GM19455 (cell line): ENCODE results near the gene DLGAP1.

Source experiments
- ATAC-seq: cut with Tn5 transposase; IDR thresholded peaks from one replicate; pipeline ENCODE4 v1.9.1; 2021; ENCODE audit not compliant: unreplicated experiment

DLGAP1 gene

GRCh38 chr18:3649633-3650426, 805.3 kb downstream of the DLGAP1 start:
- ATAC-seq: no peak

GRCh38 chr18:3649135-3649632, 805.9 kb downstream of the DLGAP1 start:
- no peak for ATAC-seq

DNA sequence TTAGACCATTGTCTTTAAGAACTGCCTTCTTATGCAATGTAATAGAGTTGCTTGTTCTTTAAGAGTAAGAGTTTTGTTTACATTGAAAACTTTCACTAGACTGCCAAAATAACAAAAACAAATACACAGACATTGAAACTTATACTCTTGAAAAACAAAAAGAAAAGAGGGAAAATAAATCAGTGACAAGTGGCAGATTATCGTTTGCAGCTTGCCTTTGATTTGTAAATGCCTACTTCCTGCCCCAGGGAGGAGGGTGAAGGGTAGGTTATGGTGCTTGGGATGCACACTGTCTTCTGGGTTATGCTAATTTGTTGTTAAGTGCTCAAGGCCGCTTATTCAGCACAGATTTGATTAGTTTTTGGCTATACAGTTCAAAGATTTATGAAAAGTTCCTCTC, 806.5 kb downstream of the DLGAP1 start:
- no peak for ATAC-seq

DNA sequence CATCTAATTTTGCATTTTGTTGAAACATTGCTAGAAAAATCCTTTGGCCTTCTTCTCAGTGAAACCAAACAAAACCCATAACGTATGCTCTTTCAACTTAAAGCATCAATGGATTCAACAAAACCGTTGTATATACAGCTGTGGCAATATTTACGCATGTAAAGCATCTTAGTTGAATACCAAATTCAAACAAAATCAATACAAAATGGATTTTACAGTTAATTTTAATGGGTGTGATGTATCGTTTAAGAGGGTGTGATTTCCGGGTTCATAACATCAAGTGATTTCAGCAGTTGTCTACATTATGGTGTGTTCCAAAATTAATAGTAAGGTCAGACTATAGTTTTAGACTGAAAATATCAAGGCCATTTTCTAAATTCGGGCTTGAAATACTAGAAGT, 806.9 kb downstream of the DLGAP1 start:
- no peak for ATAC-seq

DNA sequence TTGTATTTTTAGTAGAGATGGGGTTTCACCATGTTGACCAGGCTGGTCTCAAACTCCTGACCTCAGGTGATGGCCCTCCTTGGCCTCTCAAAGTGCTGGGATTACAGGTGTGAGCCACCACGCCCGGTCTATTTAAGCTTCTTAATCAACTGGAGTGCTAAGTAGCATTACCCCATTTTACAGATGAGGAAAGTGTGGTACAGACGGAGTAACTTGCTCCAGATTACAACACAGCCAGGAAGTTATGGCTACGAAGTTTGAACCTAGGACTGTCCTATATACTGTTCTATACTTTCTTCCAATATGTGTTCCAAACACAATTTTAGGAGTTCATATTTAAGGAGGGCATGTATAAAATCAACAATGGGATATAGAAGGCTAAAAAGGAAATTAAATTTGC, 807.5 kb downstream of the DLGAP1 start:
- no peak for ATAC-seq

- ATAC-seq: no peak
Observed at GRCh38 chr18:3645384-3646156, 809.5 kb downstream of the DLGAP1 start.

- ATAC-seq: no peak
Observed at GRCh38 chr18:3634250-3634939, 820.7 kb downstream of the DLGAP1 start.

DNA sequence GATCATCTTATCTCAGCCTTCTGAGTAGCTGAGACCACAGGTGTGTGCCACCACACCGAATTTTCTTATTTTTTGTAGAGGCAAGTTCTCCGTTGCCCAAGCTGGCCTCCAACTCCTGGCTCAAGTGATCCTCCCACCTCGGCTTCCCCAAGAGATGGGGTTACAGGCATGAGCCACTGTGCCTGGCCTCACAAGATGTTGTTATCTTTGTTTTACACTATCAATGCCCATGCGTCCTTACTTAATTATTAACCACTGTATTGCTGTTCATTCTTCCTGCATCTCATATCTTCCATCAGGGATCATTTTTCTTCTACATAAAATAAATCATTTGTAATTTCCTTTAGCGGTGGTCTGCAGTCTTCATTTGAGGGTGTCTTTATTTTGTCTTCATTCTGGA, 823.2 kb downstream of the DLGAP1 start:
- no peak for ATAC-seq

DNA sequence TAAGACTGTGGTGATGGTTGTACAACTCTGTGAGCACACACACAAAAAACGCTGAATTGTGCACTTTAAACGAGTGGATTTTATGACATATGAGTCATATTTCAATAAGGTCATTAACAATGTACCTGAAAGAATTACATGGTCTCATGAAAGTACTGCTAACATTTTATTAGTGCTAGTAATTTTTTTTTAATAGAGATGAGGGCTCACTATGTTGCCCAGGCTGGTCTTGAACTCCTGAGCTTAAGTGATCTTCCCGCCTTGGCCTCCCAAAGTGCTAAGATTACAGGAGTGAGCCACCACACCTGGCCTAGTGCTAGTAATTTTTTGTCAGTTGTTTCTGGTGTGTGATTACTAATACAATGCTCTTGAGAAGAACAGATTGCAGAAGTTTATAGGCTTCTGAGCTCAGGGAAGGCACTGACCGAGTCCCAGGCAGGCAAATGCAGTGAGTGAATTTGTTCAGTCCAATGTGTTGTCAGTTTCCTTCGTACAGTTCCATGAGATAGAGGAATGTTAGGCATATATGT, 828.1 kb downstream of the DLGAP1 start:
- ATAC-seq: no peak

- no peak for ATAC-seq
Observed at GRCh38 chr18:3625742-3626091, 829.4 kb downstream of the DLGAP1 start.

GRCh38 chr18:3624935-3625741, 830.0 kb downstream of the DLGAP1 start:
- no peak for ATAC-seq

GRCh38 chr18:3624546-3624934, 830.6 kb downstream of the DLGAP1 start:
- ATAC-seq: no peak

DNA sequence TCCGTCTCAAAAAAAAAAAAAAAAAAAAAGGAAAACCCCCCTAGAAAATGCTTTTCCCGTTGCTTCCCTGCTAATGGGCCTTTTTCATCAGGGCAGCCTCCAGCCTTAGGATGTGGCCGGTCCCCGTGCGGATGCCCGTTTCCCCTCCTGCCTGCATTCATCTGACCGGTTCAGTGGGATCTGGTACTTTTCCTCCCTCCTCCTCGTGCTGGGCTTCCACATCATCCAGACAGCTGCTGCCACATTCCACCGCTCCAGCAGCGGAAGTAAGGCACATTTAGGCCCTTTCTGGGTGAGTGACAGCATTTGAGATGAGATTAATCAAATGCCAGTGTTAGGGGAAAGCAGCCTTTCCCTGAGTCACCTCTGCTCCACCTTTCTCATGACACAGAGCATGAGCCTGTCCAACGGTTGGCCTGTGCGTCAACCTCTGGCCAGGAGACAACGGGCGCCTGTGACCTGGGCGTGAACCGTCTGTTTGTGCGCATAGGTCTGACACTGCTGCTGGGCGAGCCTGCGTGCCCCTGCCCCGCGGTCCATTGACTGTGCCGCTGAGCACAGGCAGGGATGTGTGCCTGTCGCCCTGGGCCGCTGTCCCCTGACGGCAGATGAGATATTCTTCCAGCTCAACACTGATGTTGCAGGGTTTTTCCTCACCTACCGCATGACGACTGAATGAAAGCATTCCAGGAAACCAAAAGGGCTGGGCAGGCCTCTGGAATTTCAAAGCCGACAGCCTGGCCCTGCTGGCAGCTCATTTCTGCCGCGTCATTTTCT, 831.1 kb downstream of the DLGAP1 start:
- no peak for ATAC-seq

DNA sequence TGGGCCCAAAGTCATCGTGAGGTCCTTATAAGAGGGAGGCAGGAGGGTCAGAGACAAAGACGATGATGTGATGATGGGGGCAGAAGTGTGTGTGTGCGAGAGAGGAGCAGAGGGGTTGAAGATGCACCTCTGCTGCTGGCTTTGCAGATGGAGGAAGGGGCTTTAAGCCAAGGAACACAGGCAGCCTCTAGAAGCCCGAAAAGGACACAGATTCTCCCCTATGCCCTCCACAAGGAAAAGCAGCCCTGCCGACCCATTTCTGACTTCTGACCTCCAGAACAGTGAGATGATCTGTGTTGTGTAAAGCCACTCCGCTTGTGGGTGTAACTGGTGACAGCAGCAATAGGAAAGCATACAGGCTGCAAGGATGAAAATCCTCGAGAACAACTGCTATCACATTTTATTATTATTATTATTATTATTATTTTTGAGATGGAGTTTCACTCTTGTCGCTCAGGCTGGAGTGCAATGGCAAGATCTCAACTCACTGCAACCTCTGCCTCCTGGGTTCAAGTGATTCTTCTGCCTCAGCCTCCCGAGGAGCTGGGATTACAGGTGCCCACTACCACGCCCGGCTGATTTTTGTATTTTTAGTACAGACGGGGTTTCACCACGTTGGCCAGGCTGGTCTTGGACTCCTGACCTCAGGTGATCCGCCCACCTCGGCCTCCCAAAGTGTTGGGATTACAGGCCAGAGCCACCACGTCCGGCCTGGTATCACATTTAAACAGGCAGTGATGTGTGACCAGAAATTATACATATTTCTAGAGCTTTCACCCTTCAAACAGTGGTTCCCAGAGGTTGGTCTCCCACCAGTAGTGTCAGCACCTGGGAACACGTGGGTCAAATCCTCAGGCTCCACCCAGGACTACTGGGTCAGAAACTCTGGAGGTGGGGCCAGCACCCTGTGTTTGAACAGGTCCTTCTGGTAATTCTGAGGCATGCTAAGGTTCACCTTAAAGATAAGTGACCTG, 834.7 kb downstream of the DLGAP1 start:
- no peak for ATAC-seq

DNA sequence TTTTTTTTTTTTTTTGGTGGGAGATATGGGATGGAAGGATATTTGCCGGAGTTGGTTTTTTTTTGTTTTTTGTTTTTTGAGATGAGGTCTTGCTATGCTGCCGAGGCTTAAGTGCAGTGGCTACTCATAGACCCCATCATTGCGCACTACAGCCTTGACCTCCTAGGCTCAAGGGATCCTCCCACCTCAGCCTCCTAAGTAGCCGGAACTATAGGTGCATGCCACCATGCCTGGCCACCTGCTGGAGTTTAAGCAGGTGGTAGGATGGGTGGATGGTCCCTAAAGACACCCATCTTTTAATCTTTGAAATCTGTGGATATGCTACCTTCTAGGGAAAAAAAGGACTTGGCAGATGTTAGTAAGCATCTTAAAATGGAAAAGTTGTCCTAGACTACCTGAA, 835.4 kb downstream of the DLGAP1 start:
- no peak for ATAC-seq

DNA sequence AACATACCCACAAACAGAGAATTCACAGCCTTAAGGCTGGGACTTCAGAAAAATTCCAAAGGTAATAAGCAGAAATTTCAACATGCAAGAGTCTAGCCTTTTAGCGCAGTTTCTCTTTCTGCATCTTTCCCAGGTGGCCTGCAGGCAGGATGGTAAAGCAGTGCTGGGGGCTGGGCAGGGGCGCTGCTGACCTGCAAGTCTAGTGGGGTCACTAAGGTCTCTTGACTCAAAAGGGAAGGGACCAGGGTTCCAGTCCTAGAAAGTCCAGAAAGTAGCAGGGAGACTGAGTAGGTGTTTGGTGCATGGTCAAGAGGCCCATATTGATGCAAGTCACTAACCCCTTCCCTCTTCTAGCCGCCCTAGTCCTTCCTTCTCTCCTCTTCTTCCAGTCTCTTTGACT, 835.9 kb downstream of the DLGAP1 start:
- ATAC-seq: no peak

- no peak for ATAC-seq
Observed at GRCh38 chr18:3616744-3617143, 838.4 kb downstream of the DLGAP1 start.

DNA sequence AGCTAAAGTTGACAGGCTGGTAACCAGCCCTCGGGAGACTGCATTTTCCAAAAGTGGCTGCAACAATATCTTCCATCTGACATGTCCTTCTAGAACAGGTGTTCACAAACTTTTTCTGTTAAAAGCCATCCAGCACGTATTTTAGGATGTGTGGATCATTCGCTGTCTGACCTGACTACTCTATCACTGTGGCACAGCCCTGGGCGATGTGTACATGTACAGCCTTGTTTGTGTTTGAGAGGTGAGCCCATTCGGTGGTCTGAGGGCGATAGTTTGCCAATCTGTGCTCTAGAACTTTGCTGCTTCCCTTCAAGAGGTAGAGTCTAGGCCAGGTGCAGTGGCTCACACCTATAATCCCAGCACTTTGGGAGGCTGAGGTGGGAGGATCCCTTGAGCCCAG, 839.0 kb downstream of the DLGAP1 start:
- ATAC-seq: no peak
